Upper lobe of left lung (tissue), 6 donors: ENCODE results near the gene ADCY3. TPM values are rescaled to one million over a fixed set of nuclear protein-coding genes. Genes with fewer than 3 reads are reported as not detected.
A peak's percentile ranks its signal among the peaks of the same experiment; 100 is the strongest.

Experiments
- ATAC-seq, 2 donors: fragments of 200-7000 bp; cut with Tn5 transposase; one replicate each; pipeline ENCODE4 v1.9.1; 2022; ENCODE audit warnings: mild to moderate bottlenecking in 2 of 2, moderate library complexity in 2 of 2; ENCODE audit not compliant: low FRiP score in 2 of 2
- DNase-seq, 2 donors: peaks; one replicate each; pipeline ENCODE4 v3.0.0-alpha.2; 2019 to 2020
- H3K27ac ChIP-seq, 4 donors: fragments of 200-600 bp; sonication (generic); one replicate each; pipeline ENCODE4 v1.5.1; 2016 to 2019
- H3K27me3 ChIP-seq, 4 donors: fragments of 200-600 bp; sonication (generic); one replicate each; pipeline ENCODE4 v1.5.1; 2017 to 2019
- H3K36me3 ChIP-seq, 4 donors: fragments of 200-600 bp; sonication (generic); one replicate each; pipeline ENCODE4 v1.5.1; 2016 to 2019
- H3K4me1 ChIP-seq, 4 donors: fragments of 200-600 bp; sonication (generic); one replicate each; pipeline ENCODE4 v1.5.1; 2018 to 2019
- H3K4me3 ChIP-seq, 4 donors: fragments of 200-600 bp; sonication (generic); one replicate each; pipeline ENCODE4 v1.5.1; 2017 to 2019; ENCODE audit warnings: mild to moderate bottlenecking in 2 of 4, moderate library complexity in 1 of 4
- H3K9me3 ChIP-seq, 4 donors: fragments of 200-600 bp; sonication (generic); one replicate each; pipeline ENCODE4 v1.5.1; 2018 to 2019
- EP300 ChIP-seq, 4 donors: sonication (generic); formaldehyde crosslinking; IDR thresholded peaks; one replicate each; pipeline ENCODE4 v1.5.1; 2017; ENCODE audit warnings: antibody characterized with exemption in 4 of 4, control low read depth in 2 of 4
- POLR2A ChIP-seq, 4 donors: fragments of 450-650 bp; IDR thresholded peaks; one replicate each; pipeline ENCODE4 v1.5.1; 2016 to 2017; ENCODE audit warnings: antibody characterized with exemption in 4 of 4, mild to moderate bottlenecking in 2 of 4
- POLR2AphosphoS5 ChIP-seq, 2 donors: sonication (generic); formaldehyde crosslinking; IDR thresholded peaks; one replicate each; pipeline ENCODE4 v1.5.1; 2017; ENCODE audit warnings: antibody characterized with exemption in 2 of 2
- WGBS, 2 donors: methylation state at CpG; one replicate each; pipeline ENCODE4 v1.1.5; 2017 to 2018; 5-methylcytosine and 5-hydroxymethylcytosine counted together
- total RNA-seq, 6 donors: library from RNA; depleted of rRNA in 4 of 6; stranded (reverse); fragments of >200 nt in 4 of 6; gene quantifications; one replicate each; pipeline versions ENCODE4 v1.1.0 to v1.2.1, GENCODE V29; 2016 to 2021
- TF ChIP-seq, protein P1 (sequence below), 6 experiments: fragments of 450-650 bp in 4 of 6; fragments of 200-600 bp in 2 of 6; sonication (generic) in 2 of 6; IDR thresholded peaks; one replicate each; pipeline ENCODE4 v1.5.1; 2016 to 2019; ENCODE audit warnings: antibody characterized with exemption in 6 of 6
- donor health status: DM: no; HTN: no; CAD: no; lungs with moderate emphysema.
- donor health status: DM: no; HTN: yes; CAD: no; lungs with severe emphysema.

ADCY3 gene
- total RNA-seq, 6 donors from 2014 or later, result 17.5 to 83.5 (median 36.5) TPM

DNA sequence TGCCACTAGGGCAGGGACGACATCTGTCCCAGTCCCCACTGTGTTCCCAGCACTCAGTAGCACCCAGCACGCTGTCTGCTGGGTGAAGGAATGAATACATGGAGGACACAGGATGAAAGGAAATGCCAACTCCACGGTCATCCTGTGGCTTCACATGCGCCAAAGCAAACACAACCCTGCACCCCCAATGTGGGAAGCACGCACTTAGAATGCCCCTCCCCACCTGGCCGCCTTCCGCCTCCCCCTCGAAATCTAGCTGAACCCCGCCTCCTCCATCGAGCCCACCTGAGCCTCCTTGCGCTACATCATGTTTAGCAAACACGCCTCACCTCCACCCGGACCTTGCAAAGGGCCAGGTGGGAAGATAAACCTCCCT lies 33.9 kb downstream of the ADCY3 start:
- DNase-seq, result no peak
- no peak for ATAC-seq
- TF ChIP-seq EP300 (IDR thresholded peaks at IDR 0.05) (no peak), POLR2AphosphoS5 (IDR thresholded peaks at IDR 0.05) (peak in 1 of 2 donors; percentile 25)
- Histone ChIP-seq H3K36me3 (no peaks in the 10 kb centered on the region), H3K27ac (peak overlapping the region in 2 of 4 donors; percentile 58 to 64), H3K9me3 (no peaks in the 10 kb centered on the region), H3K27me3 (no peaks in the 10 kb centered on the region), H3K4me1 (peaks cover 0 to 13% (median 5%) of the 10 kb centered on the region in 4 donors), H3K4me3 (peak overlapping the region in 1 of 4 donors; percentile 12)
- 81 to 85% methylated on average over 13 of the region's 13 CpGs for WGBS, 2 donors

DNA sequence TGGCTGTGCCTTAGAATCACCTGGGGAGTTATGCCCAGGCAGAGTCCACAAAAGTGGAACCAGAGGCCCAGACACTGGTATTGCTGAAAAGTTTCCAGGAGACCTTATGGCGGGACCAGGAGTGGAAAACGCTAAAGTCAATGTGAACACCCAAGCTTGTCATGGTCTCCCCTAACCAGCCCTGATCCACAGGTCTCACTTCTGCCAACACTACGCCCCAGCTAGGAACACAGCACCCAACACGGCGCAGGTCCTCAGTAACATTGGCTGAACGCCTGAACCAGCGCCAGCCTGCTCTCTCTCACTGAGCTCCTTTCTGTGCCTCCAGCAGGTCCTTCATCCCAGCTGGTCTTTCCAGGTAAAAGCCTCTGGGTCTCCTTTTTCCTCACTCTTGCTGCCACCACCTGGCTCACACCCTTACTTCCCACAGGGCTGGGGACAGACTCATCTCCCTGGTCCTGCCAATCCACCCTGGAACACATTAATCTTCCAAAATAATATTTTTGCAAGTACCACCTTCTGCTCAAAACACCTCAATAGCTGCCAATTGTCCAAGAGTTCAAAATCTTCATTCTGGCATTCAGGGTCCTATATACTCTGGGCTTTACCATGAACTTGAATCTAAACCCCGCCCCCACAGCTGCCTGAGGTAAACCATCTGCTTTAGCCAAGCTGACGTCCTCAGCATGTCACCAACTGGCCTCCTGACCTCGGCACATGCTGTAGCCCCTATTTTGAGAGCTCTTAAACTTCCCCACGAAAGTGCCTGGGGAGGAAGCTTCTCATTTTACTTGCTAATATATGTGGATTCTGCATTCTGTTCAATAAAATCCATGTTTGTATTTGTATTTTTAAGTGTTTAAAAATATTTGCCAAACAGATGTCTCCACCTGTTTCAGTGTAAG lies 34.6 kb downstream of the ADCY3 start:
- 81 to 86% methylated on average over 11 of the region's 11 CpGs for WGBS, 2 donors
- H3K9me3 ChIP-seq, result no peaks in the 10 kb centered on the region
- H3K4me1 ChIP-seq, result peaks cover 0 to 13% (median 5%) of the 10 kb centered on the region in 4 donors
- TF ChIP-seq POLR2A (IDR thresholded peaks at IDR 0.05) (no peak), POLR2AphosphoS5 (IDR thresholded peaks at IDR 0.05) (peak in 1 of 2 donors; percentile 22)
- H3K36me3 ChIP-seq, result no peaks in the 10 kb centered on the region
- DNase-seq (no peak), ATAC-seq (no peak)
- H3K27me3 ChIP-seq, result no peaks in the 10 kb centered on the region
- peak overlapping the region in 1 of 4 donors; percentile 33 for H3K27ac ChIP-seq
- H3K4me3 ChIP-seq, result no peak overlapping the region

DNA sequence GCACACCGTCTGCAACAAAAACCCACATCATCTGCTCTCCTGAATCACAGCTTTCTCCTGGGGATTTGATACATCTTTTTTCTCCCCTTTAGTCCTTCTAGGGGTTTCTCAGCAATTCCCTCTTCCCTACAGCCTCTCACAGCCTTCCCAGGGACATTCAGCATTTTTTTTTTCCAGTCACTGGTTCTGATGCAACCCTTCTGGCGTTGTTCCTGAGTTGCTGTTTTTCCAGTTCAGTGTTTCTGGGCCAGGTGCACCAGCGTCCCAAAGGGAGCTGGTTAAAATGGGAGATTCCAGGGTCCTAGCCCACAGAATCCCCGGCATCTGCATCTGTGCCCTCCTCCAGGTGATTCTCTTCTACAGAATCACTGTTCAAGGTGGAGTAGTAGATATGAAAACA lies 36.1 kb downstream of the ADCY3 start:
- no peak overlapping the region for H3K27ac ChIP-seq
- H3K27me3 ChIP-seq, result no peaks in the 10 kb centered on the region
- WGBS, 2 donors, result 67 to 68% methylated on average over 4 of the region's 4 CpGs

DNA sequence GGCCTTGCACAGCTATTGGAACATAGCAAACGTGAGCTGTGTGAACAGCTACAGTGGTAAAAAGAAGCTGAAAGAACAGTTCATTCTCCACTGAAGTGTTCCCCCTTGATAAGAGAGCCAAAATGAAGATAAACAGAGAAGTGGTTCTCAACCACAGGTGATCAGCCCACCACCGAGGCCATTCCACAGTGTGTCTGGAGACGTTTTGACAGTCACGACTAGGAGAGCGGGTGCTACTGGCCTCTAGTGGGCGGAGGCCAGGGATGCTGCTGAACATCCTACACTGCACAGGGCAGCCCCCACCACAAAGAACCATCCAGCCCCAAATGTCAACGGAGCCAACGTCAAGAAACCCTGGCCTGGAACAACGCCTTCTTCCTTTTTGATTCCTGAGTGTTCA lies 38.4 kb downstream of the ADCY3 start:
- DNase-seq (no peak), ATAC-seq (no peak)
- no peaks in the 10 kb centered on the region for H3K27me3 ChIP-seq

More for the DNA sequence above, 36.1 kb downstream of the ADCY3 start:
- Histone ChIP-seq H3K4me3 (no peak overlapping the region), H3K36me3 (no peaks in the 10 kb centered on the region), H3K9me3 (no peaks in the 10 kb centered on the region), H3K4me1 (peaks cover 0 to 13% (median 5%) of the 10 kb centered on the region in 4 donors)
- no peak for TF ChIP-seq POLR2AphosphoS5 (IDR thresholded peaks at IDR 0.05)
- TF ChIP-seq POLR2A (IDR thresholded peaks at IDR 0.05), result no peak
- TF ChIP-seq, protein P1, sequence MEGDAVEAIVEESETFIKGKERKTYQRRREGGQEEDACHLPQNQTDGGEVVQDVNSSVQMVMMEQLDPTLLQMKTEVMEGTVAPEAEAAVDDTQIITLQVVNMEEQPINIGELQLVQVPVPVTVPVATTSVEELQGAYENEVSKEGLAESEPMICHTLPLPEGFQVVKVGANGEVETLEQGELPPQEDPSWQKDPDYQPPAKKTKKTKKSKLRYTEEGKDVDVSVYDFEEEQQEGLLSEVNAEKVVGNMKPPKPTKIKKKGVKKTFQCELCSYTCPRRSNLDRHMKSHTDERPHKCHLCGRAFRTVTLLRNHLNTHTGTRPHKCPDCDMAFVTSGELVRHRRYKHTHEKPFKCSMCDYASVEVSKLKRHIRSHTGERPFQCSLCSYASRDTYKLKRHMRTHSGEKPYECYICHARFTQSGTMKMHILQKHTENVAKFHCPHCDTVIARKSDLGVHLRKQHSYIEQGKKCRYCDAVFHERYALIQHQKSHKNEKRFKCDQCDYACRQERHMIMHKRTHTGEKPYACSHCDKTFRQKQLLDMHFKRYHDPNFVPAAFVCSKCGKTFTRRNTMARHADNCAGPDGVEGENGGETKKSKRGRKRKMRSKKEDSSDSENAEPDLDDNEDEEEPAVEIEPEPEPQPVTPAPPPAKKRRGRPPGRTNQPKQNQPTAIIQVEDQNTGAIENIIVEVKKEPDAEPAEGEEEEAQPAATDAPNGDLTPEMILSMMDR (IDR thresholded peaks at IDR 0.05), result no peak
- no peak for TF ChIP-seq EP300 (IDR thresholded peaks at IDR 0.05)
- ATAC-seq (no peak), DNase-seq (no peak)

DNA sequence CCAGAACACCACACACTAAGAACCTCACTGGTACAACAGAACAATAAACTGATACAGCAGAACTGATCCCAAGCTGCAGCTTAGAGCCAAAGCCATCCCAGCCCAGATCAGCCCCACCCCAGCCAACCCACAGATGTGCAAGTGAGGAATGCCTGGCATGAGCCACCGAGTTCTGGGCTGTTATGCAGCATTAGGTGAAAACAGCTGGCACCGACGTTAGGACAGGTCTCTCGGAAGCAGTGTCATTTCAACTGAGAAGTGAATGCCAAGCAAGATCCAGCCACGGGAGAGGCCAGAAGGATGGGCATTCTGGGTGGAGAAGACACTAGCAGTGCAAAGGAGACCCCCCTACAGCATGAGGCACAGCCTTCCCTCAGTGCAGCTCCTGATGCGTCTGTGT lies 38.9 kb downstream of the ADCY3 start:
- DNase-seq (no peak), ATAC-seq (no peak)
- Histone ChIP-seq H3K4me3 (no peak overlapping the region), H3K36me3 (no peaks in the 10 kb centered on the region), H3K27me3 (no peaks in the 10 kb centered on the region), H3K27ac (no peak overlapping the region), H3K4me1 (peaks cover 0 to 5% (median 2%) of the 10 kb centered on the region in 4 donors), H3K9me3 (no peaks in the 10 kb centered on the region)
- TF ChIP-seq EP300 (IDR thresholded peaks at IDR 0.05) (no peak), POLR2AphosphoS5 (IDR thresholded peaks at IDR 0.05) (no peak), POLR2A (IDR thresholded peaks at IDR 0.05) (no peak)
- TF ChIP-seq, protein P1 (IDR thresholded peaks at IDR 0.05), result no peak
- WGBS, 2 donors, result 81 to 88% methylated on average over 6 of the region's 6 CpGs

More for the DNA sequence above, 38.4 kb downstream of the ADCY3 start:
- Histone ChIP-seq H3K4me3 (no peak overlapping the region), H3K9me3 (no peaks in the 10 kb centered on the region), H3K27ac (no peak overlapping the region), H3K36me3 (no peaks in the 10 kb centered on the region), H3K4me1 (peaks cover 0 to 9% (median 4%) of the 10 kb centered on the region in 4 donors)
- WGBS, 2 donors, result 85 to 86% methylated on average over 9 of the region's 9 CpGs
- TF ChIP-seq, protein P1 (IDR thresholded peaks at IDR 0.05), result no peak
- TF ChIP-seq POLR2A (IDR thresholded peaks at IDR 0.05) (no peak), POLR2AphosphoS5 (IDR thresholded peaks at IDR 0.05) (no peak), EP300 (IDR thresholded peaks at IDR 0.05) (no peak)
